ENCODE data around the gene GNB1.
"Not testable (repeated sequence)": the region's sequence is repeated elsewhere in the genome, so short reads cannot be mapped to it uniquely, and the experiment has no call there.

The GNB1 gene

DNA sequence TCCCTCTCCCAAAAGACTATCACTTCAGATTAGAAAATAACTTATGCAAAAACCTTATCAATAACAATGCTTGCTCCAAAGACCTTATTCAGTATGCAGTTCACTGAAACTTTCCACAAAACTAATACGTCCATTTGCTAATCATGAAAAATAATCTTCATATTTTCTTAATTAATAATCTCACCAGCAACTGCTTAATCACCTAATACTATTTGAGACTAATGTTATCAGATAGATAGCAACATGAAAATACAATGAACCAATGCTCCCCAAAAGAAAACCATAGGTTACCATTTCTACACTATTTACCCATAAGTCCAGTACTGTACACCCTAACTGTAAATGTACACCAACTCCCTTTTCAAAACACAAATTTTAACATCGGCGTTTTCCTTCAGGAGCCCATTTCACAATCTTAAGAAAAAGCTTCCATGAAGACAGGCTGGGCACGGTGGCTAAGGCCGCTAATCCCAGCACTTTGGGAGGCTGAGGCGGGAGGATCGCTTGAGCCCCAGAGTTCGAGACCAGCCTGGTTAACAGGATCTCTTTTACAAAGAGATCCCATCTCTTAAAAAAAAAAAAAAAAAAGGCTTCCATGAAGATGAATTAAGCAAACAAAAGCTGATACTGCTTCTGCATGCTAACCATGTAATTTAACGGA lies 1.7 kb downstream of the GNB1 start:
- DNase-seq: no peak

DNA sequence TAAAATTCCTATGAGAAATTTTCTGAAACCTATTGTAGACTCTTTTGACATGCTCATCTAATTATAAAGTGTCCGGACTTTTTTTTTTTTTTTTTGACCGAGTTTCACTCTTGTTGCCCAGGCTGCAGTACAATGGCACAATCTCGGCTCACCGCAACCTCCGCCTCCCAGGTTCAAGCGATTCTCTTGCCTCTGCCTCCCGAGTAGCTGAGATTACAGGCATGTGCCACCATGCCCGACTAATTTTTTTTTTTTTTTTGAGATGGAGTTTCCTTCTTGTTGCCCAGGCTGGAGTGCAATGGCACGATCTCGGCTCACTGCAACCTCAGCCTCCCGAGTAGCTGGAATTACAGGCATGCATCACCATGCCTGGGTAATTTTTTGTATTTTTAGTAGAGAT lies 7.0 kb downstream of the GNB1 start:
- not testable (repeated sequence) for DNase-seq

DNA sequence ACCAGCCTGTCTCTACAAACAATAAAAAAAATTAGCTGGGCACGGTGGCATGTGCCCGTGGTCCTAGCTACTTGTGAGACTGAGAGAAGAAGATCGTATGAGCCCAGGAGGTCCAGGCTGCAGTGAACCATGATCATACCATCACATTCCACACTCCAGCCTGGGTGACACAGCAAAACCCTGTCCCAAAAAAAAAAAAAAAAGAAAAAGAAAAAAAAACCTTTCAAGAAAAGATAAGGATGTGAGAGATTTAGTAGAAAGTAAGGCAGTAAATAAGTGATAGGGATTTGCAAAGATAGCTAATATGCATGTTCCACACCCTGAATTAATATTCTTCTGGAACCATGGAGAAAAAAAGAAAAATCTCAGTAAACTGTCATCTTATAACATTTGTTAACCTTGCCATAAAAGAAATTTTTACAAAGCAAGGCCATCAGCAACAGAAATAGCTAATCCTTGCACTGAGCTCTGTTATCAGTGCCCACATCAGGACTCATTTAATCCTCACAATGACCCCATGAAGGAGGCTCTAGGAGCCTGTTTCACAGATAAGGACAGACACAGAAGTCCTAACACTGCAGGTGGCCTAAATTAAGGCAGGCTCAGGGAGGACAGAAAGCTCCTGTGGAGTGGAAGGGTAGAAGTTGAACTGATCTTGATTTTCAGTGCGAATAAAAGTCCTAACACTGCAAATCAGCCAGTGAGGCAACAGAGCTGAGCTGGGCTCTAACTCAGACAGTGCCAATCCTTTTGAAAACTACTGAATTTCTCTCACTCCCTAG lies 7.6 kb downstream of the GNB1 start:
- no peak for DNase-seq

DNA sequence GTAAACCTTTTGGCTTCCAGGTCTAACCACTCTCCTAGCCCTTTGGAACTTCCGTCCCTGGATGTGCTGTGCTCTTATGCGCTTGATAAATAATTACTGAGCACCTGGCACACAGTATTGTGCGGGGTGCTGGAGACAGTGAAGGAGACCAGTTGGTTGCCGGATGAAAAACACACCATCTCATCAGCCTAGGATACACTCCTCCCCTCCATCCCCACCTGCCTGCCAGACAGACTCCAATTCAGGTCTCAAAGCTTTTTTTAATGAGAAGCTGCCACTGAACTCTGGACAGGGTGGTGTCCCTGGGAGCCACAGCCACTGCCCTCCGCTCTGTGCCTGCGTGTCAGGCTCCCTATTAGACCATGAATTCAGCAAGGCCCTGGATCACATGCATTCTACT lies 9.2 kb downstream of the GNB1 start:
- no peak for DNase-seq

DNA sequence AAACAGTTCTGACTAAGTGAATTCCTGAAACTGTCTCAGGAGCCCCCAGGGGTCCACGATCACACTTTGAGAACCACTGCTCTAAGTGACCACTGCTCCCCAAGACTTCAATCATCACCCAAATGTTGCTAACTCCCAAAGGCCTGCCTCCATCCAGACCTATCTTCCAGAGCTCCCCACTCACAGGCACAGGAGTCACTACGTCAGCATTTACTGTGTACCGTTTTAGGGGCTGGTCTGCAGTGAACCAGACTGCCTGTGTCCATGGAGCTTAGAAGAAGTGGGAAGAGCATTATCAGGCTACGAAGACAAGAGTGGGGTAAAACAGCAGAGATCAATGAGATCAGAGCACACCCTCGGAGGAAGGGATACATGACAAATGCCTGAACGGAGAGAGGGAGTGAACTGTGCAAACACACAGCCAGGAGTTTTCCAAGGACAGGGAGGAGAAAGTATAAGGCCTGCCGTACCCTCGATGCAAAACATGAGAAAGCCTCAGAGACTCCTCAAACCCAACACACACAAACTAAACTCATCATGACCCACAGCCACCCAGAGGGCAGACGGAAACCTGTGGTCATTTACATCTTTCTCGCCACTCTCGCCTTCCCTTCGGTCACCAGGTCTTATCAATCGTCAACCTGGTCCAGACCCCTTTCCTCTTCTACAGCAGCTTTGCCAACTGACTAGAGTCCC lies 10.1 kb downstream of the GNB1 start:
- no peak for DNase-seq

DNA sequence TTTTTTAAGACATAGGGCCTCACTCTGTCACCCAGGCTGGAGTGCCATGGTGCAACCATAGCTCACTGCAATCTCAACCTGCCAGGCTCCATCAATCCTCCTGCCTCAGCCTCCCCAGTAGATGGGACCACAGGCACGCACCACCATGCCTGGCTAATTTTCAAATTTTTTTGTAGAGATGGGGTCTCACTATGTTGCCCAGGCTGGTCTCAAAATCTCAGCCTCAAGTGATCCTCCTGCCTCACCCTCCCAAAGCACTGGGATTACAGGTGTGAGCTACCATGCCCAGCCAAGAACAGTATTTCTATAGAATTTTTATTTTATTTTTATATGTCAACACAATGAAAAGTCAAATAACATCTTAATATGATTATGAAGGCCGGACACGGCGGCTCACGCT lies 10.9 kb downstream of the GNB1 start:
- DNase-seq: no peak

DNA sequence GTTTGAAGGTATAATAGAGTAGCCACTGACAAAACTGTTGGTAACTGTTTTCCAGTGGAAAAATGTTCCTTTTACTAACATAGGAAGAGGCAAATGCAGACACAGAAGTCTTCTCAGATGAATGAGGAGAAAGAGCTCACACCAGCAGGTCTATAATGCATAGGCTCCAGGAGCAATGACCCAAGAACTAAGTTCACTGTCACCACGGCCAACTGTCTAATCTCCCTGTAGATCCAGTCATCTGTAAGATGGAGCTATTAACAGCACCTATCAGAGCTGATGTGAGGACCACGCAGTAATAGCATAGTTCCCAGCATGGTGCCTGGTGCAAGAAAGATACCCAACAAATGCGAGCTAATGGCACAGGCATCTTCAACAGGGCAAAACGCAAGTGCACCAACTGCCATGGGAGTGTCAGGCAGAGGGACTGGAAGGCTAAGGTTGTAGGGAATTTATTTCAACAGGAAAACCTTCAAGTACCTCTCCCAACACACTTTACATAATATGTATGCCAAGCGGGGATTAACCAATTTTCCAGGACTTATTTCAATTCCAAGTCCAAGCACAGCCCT lies 12.9 kb downstream of the GNB1 start:
- DNase-seq: no peak

DNA sequence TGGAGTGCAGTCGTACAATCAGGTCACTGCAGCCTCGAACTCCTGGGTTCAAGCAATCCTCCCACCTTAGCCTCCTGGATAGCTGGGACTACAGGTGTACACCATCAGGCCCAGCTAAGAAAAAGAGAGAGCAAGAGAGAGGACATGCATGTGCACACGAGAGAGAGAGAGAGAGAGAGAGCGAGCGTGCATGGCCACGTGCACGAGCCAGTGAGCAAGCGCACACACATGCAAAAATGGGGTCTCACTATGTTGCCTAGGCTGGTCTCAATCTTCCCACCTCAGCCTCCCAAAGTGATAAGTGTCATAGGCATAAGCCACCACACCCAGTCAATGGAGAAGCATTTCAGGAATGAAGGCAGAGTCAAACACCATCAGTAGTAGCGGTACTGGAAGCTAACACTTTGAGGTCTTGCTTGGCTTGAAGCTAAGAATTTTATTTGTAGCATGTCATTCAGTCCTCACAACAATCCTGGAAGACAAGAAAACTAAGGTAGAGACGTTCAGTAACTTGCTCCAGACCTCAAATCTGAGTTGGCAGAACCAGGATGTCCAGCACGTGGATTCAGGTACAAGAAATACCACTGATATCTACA lies 14.5 kb downstream of the GNB1 start:
- no peak for DNase-seq

DNA sequence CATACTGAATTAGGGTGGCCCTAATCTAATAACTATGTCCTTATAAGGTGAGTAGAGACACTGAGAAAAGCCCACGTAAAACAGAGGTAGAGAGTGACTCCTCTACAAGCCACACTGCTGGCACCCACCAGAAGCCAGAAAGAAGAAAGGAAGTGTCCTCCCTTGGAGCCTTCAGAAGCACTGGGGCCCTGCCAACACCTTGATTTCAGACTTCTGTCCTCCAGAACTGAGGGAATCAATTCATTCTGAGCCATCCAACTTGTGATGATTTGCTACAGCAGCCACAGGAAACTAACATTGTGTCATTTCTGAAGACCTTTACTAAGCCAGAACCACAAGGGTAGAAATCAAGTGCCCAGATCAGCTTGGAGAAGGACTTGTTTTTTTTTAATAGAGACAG lies 15.0 kb downstream of the GNB1 start:
- no peak for DNase-seq

DNA sequence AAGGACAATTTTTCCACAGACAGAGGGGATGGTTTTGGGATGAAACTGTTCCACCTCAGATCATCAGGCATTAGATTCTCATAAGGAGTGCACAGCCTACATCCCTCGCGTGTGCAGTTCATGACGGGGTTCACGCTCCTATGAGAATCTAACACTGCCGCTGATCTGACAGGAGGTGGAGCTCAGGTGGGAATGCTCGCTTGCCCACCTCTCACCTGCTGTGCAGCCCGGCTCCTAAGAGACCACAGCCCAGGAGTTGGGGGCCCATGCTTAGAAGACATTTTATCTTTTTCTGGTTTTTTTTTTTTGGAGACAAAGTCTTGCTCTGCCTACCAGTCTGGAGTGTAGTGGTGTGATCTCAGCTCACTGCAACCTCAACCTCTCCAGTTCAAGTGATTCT lies 16.0 kb downstream of the GNB1 start:
- DNase-seq: no peak

DNA sequence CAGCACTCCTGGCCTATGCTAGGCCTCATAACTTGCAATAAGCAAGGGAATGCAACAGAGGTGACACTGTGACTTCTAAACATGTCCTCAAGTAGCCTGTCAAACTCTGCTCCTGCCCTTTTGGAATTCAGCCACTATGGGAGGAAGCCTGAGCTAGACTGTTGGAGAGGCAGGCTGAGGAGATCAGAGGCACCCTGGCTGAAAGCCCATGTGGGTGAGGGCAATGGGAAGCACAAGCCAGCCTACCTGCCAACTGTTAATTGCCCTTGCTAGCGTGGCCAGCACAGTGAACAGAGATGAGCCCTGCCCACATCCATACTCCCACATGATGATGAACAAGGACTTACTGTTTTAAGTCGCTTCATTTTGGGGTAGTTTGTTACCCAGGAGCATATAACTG lies 17.7 kb downstream of the GNB1 start:
- no peak for DNase-seq

DNA sequence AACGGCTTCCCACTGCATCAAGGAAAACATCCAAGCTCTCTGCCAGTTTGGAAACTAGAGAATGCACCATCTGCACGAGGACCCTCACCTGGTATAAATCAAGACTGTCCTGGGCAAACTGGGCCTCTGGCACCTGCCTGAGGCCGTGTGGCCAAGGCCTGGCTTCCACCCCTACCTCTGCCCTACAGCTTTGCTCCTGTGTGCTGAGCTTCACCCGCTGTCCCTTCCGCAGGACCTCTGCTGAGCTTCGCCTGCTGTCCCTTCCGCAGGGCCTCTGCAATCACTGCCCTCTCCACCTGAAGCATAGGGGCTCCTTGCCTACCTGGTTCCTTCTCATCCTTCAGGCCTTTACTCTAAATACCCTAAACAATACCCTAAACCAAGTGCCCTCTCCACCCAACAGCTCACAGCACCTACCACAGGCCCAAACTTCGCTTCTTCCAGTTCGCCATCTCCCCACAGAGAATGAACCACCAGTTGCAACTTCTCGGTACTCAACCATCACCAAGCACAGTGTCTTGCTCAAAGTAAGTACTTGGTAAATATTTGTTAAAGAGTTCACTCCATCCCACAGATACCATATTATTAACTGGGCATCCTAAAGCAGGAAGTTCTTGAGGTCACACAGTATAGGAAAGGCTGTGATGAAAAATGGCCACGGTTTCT lies 18.4 kb downstream of the GNB1 start:
- DNase-seq: no peak

DNA sequence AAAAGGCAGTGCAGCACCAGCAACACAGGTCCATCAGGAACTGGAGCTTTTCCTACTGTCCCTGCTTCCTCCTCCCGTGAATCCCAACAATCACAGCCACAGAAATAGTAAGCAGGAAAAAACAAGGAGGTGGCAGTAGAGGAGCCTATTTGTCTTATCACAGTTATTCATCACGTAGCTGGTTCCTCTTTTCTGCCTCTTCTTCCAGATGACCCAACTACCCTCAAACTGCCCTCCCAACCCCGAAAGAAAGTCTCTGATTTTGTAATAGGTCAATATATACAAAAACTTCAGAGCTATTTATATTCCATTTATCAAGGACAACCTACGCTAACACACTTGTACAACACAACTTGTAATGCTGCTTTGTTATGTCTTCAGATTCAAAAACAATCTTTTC lies 21.4 kb downstream of the GNB1 start:
- DNase-seq: no peak

DNA sequence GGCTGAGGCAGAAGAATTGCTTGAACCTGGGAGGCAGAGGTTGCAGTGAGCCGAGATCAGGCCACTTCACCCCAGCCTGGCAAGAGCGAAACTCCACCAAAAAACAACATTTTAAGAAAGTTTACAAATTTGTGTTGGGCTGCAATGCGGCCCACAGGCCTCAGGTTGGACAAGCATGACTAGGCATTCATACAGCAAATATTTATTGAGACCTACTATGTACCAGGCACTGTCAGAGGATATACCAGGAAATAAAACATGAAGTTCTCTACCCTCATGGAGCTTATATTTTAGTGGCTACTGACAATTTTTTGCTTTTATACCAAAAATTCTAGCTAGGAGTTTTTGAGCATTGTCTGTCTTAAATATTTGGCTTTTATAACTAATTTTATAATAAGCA lies 23.7 kb downstream of the GNB1 start:
- DNase-seq: no peak

DNA sequence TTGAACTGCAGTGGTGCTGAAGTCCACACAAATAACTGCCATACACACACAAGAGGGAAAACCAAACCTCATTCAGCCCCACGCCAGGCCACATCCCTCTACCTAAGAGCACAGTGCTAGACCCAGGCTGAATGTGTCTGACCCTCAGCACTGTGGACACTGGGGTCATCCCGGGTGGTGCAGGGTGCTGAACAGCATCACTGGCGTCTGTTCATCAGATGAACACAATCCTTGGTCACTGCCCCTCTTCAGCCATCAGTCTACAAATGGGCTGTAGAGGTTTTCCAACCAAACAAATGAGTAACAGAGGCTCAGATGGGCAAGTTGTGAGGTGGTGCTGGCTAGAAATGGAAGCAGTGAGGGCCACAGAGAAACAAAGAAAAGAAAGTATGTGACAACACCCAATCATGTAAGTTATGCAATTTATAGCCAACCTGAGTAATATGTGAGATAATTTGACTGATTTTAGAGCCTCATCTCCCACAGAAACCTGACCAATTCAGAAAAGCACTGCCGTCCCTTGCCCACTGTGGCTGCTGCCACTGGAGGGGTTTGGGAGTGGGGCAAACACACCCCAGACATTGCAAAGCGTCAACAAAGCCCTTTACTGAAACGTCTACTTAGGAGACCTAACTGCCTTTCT lies 27.9 kb downstream of the GNB1 start:
- no peak for DNase-seq

DNA sequence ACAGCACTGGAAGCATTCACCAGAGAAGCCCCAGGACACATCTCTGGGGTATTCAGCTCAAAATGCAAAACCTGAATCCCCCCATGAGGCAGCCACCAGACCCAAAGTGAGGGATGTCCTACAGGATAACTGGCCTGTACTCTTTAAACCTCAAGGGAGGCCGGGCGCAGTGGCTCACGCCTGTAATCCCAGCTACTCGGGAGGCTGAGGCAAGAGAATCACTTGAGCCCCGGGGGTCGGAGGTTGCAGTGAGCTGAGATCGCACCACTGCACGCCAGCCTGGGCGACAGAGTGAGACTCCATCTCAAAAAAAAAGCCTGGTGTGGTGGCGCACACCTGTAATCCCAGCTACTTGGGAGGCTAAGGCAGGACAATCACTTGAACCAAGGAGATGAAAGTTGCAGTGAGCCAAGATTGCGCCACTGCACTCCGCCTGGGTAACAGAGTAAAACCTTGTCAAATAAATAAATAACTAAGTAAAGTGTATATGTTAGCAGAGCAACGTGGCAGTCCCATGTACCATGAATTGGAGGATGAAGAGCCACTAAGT lies 29.1 kb downstream of the GNB1 start:
- not testable (repeated sequence) for DNase-seq

DNA sequence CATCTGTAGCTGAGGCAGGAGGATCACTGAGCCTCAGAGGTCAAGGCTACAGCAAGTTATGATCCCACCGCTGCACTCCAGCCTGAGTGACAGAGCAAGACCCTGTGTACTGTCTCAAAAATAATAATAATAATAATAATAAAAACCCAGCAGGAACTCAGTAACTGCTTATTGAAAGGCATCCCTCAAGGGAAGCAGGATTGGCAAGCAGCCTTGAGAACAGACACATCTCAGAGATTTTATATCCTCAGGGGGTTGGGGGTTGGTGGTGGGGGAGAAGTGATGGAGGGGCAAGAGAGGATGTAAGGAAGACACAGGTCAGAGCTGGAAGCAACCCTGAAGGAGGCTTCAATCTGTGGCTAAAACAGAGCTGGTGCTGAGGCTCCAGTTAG lies 29.6 kb downstream of the GNB1 start:
- no peak for DNase-seq

DNA sequence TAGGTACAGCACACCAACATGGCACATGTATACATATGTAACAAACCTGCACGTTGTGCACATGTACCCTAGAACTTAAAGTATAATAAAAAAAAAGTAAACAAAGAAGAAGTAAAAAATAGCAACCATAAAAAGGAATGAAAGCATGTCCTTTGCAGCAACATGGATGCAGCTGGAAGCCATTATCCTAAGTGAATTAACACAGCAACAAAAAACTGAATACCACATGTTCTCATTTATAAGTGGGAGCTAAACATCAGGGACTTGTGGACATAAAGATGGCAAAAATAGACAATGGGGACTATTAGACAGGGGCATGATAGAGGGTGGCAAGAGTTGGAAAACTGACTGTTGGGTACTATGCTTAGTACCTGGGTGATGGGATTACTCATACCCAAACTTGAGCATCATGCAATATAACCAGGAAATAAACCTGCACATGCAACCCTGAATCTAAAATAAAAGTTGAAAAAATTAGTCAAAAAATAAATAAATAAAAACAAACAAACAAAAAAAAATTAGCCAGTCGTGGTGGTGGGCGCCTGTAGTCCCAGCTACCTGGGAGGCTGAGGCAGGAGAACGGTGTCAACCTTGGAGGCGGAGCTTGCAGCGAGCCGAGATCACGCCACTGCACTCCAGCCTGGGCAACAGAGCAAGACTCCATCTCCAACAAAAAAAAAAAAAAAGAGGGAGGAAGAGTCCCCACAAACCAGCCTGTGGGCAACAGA lies 30.8 kb downstream of the GNB1 start:
- DNase-seq: not testable (repeated sequence)

DNA sequence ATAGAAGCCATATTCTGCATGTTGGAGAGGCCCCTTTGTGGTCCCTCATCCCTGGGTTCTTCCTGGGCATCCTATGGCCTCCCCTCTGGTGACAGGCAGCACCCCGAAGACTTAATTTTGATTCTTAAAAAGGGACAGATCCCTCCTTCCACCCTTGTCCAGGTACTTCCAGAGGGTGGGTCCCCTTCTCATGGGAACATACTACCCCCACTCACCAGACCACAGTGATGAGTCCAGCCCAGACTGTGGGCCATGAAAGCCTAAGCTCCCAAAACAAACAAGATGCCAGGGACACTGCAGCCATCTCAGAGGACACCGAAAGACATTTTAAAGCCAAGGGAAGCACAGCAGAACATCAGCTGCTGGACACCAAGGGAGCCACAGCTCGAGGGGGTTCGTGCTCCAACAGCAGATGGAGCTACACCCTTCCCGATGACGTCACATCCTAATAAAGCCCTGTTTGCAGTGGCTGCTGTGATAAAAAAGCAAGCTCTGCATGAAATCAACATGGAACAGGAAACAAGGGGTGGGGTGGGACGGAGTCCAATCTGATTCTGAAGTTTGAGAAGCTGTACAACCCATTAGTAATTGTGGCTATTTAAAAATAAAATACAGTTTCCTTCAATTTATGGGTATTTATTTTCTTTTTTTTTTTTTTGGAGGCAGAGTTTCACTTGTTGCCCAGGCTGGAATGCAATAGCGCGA lies 32.4 kb downstream of the GNB1 start:
- no peak for DNase-seq

DNA sequence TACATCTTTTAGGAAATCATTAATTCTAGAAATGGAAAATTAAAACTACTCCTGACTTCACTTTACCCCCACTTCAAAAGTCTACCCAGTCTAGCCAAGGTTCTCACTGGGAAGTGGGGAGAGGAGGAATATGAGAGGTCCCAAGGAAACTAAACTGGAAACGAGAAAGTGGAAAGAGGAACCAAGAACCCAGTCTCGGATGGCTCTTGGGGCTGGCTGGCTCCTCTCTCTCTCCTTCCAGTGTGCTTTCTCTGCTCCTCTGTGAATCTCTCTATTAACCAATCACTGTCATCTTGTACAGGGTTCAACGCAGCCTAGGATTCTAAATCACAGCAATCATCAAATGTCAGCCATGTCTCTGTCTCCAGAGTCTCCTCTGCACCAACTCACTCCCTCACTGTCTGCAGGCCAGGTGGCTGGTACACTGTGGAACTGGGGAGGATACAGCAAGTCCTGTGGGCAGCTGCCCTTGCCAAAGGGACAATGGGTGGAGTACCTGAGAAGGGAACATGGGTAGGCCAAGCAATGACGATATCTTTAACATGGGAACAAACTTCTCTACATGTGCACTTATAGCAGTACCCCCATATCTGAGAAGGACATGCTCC lies 33.7 kb downstream of the GNB1 start:
- DNase-seq: no peak

Measured in NCI-H748 treated with DMSO at 0.1 percent for 48 hours (cell line).